Keratinocyte (primary cell): ENCODE data around the gene NUMBL. TPM values are rescaled to one million over a fixed set of nuclear protein-coding genes. Genes with fewer than 3 reads are reported as not detected.
A peak's percentile ranks its signal among the peaks of the same experiment; 100 is the strongest.

Source experiments
- DNase-seq: peaks from one replicate; pipeline ENCODE4 v3.0.0-alpha.2; 2011; ENCODE audit warnings: low read depth, missing footprints, low spot score
- FAIRE-seq: peaks from 2 replicates; lab custom pipeline; 2011; peaks lifted over from hg19 to GRCh38; lab: Jason Lieb, UNC
- H2AFZ ChIP-seq: 2 replicates; pipeline ENCODE4 v1.6.0; 2012; ENCODE audit warnings: low read length, control low read depth, inconsistent platforms; ENCODE audit not compliant: control insufficient read depth
- H3K27ac ChIP-seq: 2 replicates; pipeline ENCODE4 v1.5.1; 2011; ENCODE audit warnings: low read length; ENCODE audit not compliant: control insufficient read depth, insufficient read depth
- H3K27me3 ChIP-seq: 3 replicates; pipeline ENCODE4 v1.6.0; 2011; ENCODE audit warnings: low read length; ENCODE audit not compliant: control insufficient read depth, insufficient read depth; ENCODE audit errors: extremely low read depth
- H3K36me3 ChIP-seq, 2 experiments: 2 replicates in 1 of 2; 3 replicates in 1 of 2; pipeline ENCODE4 v1.5.1; 2011; ENCODE audit warnings: low read length in 2 of 2, mild to moderate bottlenecking in 1 of 2; ENCODE audit not compliant: control insufficient read depth in 2 of 2, insufficient read depth in 2 of 2; ENCODE audit errors: extremely low read depth in 1 of 2
- H3K4me1 ChIP-seq: 3 replicates; pipeline ENCODE4 v1.5.1; 2011; ENCODE audit warnings: low read length; ENCODE audit not compliant: control insufficient read depth, insufficient read depth; ENCODE audit errors: extremely low read depth
- H3K4me2 ChIP-seq: 3 replicates; pipeline ENCODE4 v1.6.0; 2011; ENCODE audit warnings: low read depth, low read length; ENCODE audit not compliant: control insufficient read depth, insufficient read depth; ENCODE audit errors: extremely low read depth
- H3K4me3 ChIP-seq, 3 experiments: fragments of 200-600 bp in 1 of 3; sonication (generic) in 1 of 3; 2 replicates in 2 of 3; 3 replicates in 1 of 3; pipeline ENCODE4 v1.5.1; 2011 to 2016; ENCODE audit warnings: low read length in 3 of 3, mild to moderate bottlenecking in 3 of 3, control low read depth in 2 of 3, inconsistent platforms in 1 of 3, low read depth in 1 of 3, mixed read lengths in 1 of 3, mixed run types in 1 of 3, moderate library complexity in 1 of 3; ENCODE audit not compliant: control insufficient read depth in 2 of 3, insufficient read depth in 2 of 3; ENCODE audit errors: extremely low read depth in 1 of 3
- H3K79me2 ChIP-seq: 2 replicates; pipeline ENCODE4 v1.6.0; 2012; ENCODE audit warnings: low read length; ENCODE audit not compliant: control insufficient read depth, insufficient read depth
- H3K9ac ChIP-seq: 3 replicates; pipeline ENCODE4 v1.6.0; 2011; ENCODE audit warnings: low read length; ENCODE audit not compliant: control insufficient read depth, insufficient read depth; ENCODE audit errors: extremely low read depth
- H3K9me1 ChIP-seq: 3 replicates; pipeline ENCODE4 v1.6.0; 2011; ENCODE audit warnings: low read length; ENCODE audit not compliant: control insufficient read depth, insufficient read depth; ENCODE audit errors: extremely low read depth
- H3K9me3 ChIP-seq: 2 replicates; pipeline ENCODE4 v1.5.1; 2012; ENCODE audit warnings: low read depth, low read length; ENCODE audit not compliant: control insufficient read depth
- H4K20me1 ChIP-seq: 3 replicates; pipeline ENCODE4 v1.6.0; 2011; ENCODE audit warnings: low read length; ENCODE audit not compliant: control insufficient read depth, insufficient read depth; ENCODE audit errors: extremely low read depth
- EZH2 ChIP-seq: IDR thresholded peaks from one replicate; pipeline ENCODE4 v1.6.1; 2012; ENCODE audit warnings: inconsistent platforms, mild to moderate bottlenecking, low read length, moderate library complexity
- dilution Hi-C: fragments of 300-500 bp; cut with MboI; formaldehyde crosslinking; loops from one replicate; pipeline ENCODE4 v1.7.0; 2020; ENCODE audit warnings: low sequenced_read_pairs; ENCODE audit not compliant: extremely low pct_ligation_motif_present
- polyA plus RNA-seq, 5 experiments: library from polyadenylated mRNA; depleted of rRNA in 3 of 5; stranded (reverse) in 3 of 5; stranded (forward) in 1 of 5; unstranded in 1 of 5; fragments of >200 nt; gene quantifications; 1 replicate in 1 of 5; 2 replicates in 3 of 5; 3 replicates in 1 of 5; pipeline versions ENCODE4 v1.2.1 to v1.2.3, GENCODE V29; 2011 to 2012; ENCODE audit warnings: missing spikeins in 2 of 5, low read depth in 1 of 5, low replicate concordance in 1 of 5
- TF ChIP-seq, protein P1 (sequence below), 3 experiments: IDR thresholded peaks in 1 of 3; conservative IDR thresholded peaks in 1 of 3; optimal IDR thresholded peaks in 1 of 3; 2 replicates in 2 of 3; 3 replicates in 1 of 3; pipeline versions ENCODE3 to v1.5.1; 2011; ENCODE audit warnings: low read length in 3 of 3, mild to moderate bottlenecking in 3 of 3, moderate library complexity in 2 of 3, control low read depth in 1 of 3, inconsistent platforms in 1 of 3; ENCODE audit not compliant: insufficient read depth in 2 of 3; ENCODE audit errors: extremely low read depth in 1 of 3

NUMBL gene
- polyA plus RNA-seq, 1 donor (not counting 4 experiments of a cell fraction or from before 2014, with no cell fraction given), result 5.7 TPM

DNA sequence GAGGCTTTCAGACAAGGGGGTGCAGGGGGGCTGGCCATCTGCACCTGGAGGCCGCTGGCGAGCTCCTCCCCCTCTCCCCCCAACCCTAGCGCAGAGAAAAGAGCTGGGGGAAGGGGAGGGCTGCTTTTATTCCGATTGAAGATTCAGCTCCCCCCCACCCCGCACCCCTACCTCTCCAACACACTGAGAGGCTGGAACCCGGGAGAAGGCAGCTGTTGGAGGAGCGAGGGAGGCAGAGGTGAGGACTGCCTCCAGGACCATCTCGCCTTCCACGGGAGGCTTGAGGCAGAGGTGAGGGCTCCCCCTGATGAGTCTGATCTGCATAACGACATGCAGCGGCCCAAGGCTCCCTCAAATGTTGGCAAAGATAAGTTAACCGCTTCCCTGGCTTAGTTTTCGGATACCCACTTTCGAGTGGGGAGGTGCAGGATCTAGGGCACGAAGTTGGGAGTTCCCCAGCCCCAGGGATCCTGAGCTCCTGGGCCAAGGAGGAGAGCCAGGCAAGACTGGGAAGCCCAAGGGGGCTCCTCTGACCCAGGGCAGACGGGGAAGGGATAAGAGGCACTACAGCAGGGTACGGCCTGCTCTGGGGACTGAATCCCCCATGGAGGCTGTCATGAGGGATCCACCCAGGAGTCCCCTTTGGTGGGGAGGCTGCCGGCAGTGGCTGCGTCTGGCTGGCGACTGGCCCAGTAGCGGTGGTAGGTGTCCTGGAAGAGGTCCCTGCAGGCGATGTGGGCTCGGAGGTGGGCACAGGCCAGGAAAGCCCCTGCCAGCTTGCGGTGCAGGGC lies 1.2 kb upstream of the NUMBL start:
- TF ChIP-seq EZH2, result no peak
- TF ChIP-seq, protein P1, sequence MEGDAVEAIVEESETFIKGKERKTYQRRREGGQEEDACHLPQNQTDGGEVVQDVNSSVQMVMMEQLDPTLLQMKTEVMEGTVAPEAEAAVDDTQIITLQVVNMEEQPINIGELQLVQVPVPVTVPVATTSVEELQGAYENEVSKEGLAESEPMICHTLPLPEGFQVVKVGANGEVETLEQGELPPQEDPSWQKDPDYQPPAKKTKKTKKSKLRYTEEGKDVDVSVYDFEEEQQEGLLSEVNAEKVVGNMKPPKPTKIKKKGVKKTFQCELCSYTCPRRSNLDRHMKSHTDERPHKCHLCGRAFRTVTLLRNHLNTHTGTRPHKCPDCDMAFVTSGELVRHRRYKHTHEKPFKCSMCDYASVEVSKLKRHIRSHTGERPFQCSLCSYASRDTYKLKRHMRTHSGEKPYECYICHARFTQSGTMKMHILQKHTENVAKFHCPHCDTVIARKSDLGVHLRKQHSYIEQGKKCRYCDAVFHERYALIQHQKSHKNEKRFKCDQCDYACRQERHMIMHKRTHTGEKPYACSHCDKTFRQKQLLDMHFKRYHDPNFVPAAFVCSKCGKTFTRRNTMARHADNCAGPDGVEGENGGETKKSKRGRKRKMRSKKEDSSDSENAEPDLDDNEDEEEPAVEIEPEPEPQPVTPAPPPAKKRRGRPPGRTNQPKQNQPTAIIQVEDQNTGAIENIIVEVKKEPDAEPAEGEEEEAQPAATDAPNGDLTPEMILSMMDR (optimal IDR thresholded peaks at IDR 0.05 in 1 of 3, IDR thresholded peaks at IDR 0.05 in 1 of 3, conservative IDR thresholded peaks at IDR 0.05 in 1 of 3; ENCODE audit: extremely low read depth in 1 of 3, insufficient read depth in 2 of 3, low read length in 3 of 3), result peak in 1 of 3 experiments; percentile 18
- H2AFZ ChIP-seq, result peak overlapping the region; percentile 87
- peak overlapping the region; percentile 88 for H3K9ac ChIP-seq
- peaks cover 15% of the 10 kb centered on the region for H3K79me2 ChIP-seq
- no peaks in the 10 kb centered on the region for H3K9me3 ChIP-seq
- H4K20me1 ChIP-seq, result peaks cover 2% of the 10 kb centered on the region
- peaks cover 36% of the 10 kb centered on the region for H3K4me1 ChIP-seq
- no peaks in the 10 kb centered on the region for H3K27me3 ChIP-seq
- H3K4me2 ChIP-seq, result peak overlapping the region; percentile 89
- peaks cover 8 to 18% of the 10 kb centered on the region in 2 experiments for H3K36me3 ChIP-seq
- H3K4me3 ChIP-seq, result no peak overlapping the region
- H3K27ac ChIP-seq, result peak overlapping the region; percentile 84
- FAIRE-seq (no peak), DNase-seq (no peak)
- no peaks in the 10 kb centered on the region for H3K9me1 ChIP-seq
- dilution Hi-C loops, result no loop called here

DNA sequence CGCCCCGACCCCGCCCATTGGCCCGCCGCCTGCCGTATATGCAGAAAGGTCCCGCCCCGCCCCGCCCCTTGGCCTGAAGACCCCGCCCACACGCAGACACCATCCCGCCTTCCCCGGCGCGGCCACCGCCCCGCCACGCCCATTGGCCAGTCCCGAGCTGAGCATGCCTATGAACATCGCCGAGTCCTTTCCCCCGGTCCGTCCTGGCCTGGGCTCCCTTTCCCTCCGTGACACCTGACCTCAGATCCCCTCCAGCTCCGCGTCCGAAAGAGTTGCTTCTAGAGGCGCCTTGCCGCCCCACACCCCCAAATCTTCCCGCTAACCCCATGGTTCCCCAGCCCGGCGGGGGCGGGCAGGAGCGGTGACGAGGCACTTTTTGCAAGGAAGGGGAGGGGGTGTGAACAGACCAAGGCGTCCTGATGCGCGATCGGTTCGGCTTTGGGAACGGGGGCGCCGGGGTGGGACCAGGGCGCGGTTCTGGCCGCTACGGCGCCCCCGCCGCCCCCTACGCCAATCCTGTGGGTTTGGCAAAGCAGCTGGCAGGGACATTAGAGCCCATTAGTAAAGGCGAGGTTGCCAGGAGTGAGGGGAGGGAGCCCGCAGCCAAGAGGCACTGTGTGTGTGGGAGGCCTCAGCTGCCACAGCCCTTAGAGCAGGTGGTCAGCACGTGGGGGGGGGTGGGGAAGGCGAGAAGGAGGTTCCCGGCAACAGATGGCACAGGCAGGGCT lies 406 bp upstream of the NUMBL start:
- Histone ChIP-seq H3K27ac (peak overlapping the region; percentile 84), H4K20me1 (peaks cover 2% of the 10 kb centered on the region), H3K79me2 (peaks cover 15% of the 10 kb centered on the region), H3K36me3 (peaks cover 8 to 23% of the 10 kb centered on the region in 2 experiments), H3K4me2 (peak overlapping the region; percentile 89), H3K27me3 (no peaks in the 10 kb centered on the region), H3K4me1 (peaks cover 36% of the 10 kb centered on the region), H3K9ac (peak overlapping the region; percentile 88), H2AFZ (peak overlapping the region; percentile 87), H3K4me3 (peak overlapping the region; percentile 52 to 76 (median 70)), H3K9me3 (no peaks in the 10 kb centered on the region), H3K9me1 (no peaks in the 10 kb centered on the region)
- TF ChIP-seq, protein P1 (optimal IDR thresholded peaks at IDR 0.05 in 1 of 3, IDR thresholded peaks at IDR 0.05 in 1 of 3, conservative IDR thresholded peaks at IDR 0.05 in 1 of 3; ENCODE audit: extremely low read depth in 1 of 3, insufficient read depth in 2 of 3, low read length in 3 of 3), result no peak
- TF ChIP-seq EZH2, result no peak
- DNase-seq (no peak), FAIRE-seq (no peak)
- dilution Hi-C loops, result no loop called here
